Hepatocyte (in vitro differentiated cells): ENCODE results near the gene CEMIP2. TPM values are rescaled to one million over a fixed set of nuclear protein-coding genes. Genes with fewer than 3 reads are reported as not detected.

Source experiments
- DNase-seq: peaks from one replicate; pipeline ENCODE4 v3.0.0-alpha.2; 2016; ENCODE audit warnings: low spot score
- H2AFZ ChIP-seq: fragments of 200-600 bp; sonication (generic); 2 replicates; pipeline ENCODE4 v1.6.0; 2016; ENCODE audit warnings: antibody characterized with exemption, mild to moderate bottlenecking
- H3K27ac ChIP-seq: fragments of 200-600 bp; sonication (generic); 2 replicates; pipeline ENCODE4 v1.5.1; 2016; ENCODE audit warnings: mild to moderate bottlenecking
- H3K27me3 ChIP-seq: fragments of 200-600 bp; sonication (generic); 2 replicates; pipeline ENCODE4 v1.6.1; 2016
- H3K36me3 ChIP-seq: fragments of 200-600 bp; sonication (generic); replicated peaks from 2 replicates; pipeline ENCODE4 v1.5.1; 2016; ENCODE audit warnings: low read depth; ENCODE audit not compliant: insufficient read depth
- H3K4me1 ChIP-seq: fragments of 200-600 bp; sonication (generic); 2 replicates; pipeline ENCODE4 v1.5.1; 2016; ENCODE audit warnings: mild to moderate bottlenecking, moderate library complexity; ENCODE audit not compliant: insufficient read depth
- H3K4me2 ChIP-seq: fragments of 200-600 bp; sonication (generic); 2 replicates; pipeline ENCODE4 v1.6.0; 2016
- H3K4me3 ChIP-seq: fragments of 200-600 bp; sonication (generic); 2 replicates; pipeline ENCODE4 v1.5.1; 2016; ENCODE audit warnings: mild to moderate bottlenecking
- H3K79me2 ChIP-seq: fragments of 200-600 bp; sonication (generic); 2 replicates; pipeline ENCODE4 v1.6.0; 2017; ENCODE audit warnings: mild to moderate bottlenecking
- H3K9me2 ChIP-seq: fragments of 200-600 bp; sonication (generic); replicated peaks from 2 replicates; pipeline ENCODE4 v1.6.0; 2017; ENCODE audit warnings: mild to moderate bottlenecking; ENCODE audit not compliant: insufficient read depth
- H3K9me3 ChIP-seq: fragments of 200-600 bp; sonication (generic); 2 replicates; pipeline ENCODE4 v1.5.1; 2016; ENCODE audit warnings: low read depth, mild to moderate bottlenecking
- H4K20me1 ChIP-seq: fragments of 200-600 bp; sonication (generic); 2 replicates; pipeline ENCODE4 v1.6.0; 2016; ENCODE audit warnings: mild to moderate bottlenecking; ENCODE audit not compliant: insufficient read depth, poor library complexity, severe bottlenecking
- EZH2 ChIP-seq: fragments of 200-600 bp; sonication (generic); IDR thresholded peaks from 2 replicates; pipeline ENCODE4 v1.6.1; 2016; ENCODE audit warnings: antibody characterized with exemption, mild to moderate bottlenecking, borderline replicate concordance
- EZH2phosphoT487 ChIP-seq: fragments of 200-600 bp; sonication (generic); IDR thresholded peaks from one replicate; pipeline ENCODE4 v1.6.1; 2018; ENCODE audit warnings: antibody characterized with exemption, mild to moderate bottlenecking, low read depth, moderate library complexity; ENCODE audit not compliant: unreplicated experiment, severe bottlenecking
- WGBS: methylation state at CpG from one replicate; pipeline ENCODE4 v1.1.6; 2016; ENCODE audit warnings: low lambda C conversion rate; ENCODE audit errors: missing lambda C conversion rate; 5-methylcytosine and 5-hydroxymethylcytosine counted together
- polyA plus RNA-seq: library from polyadenylated mRNA; unstranded; fragments of >200 nt; fragmentation: Nextera tagmentation; extraction: Ambion mirVana; gene quantifications from 2 replicates; pipeline ENCODE4 v1.2.1, GENCODE V29; 2016
- total RNA-seq: library from RNA; depleted of rRNA; stranded (reverse); fragments of >200 nt; gene quantifications from 2 replicates; pipeline ENCODE4 v1.2.3, GENCODE V29; 2014
- TF ChIP-seq, protein P1 (sequence below): fragments of 200-600 bp; sonication (generic); IDR thresholded peaks from 2 replicates; pipeline ENCODE4 v1.5.1; 2016; ENCODE audit warnings: antibody characterized with exemption, mild to moderate bottlenecking; ENCODE audit not compliant: poor library complexity

The CEMIP2 gene
- total and polyA plus RNA-seq, 2 experiments from 2014 or later = 45.2 to 94.2 TPM

DNA sequence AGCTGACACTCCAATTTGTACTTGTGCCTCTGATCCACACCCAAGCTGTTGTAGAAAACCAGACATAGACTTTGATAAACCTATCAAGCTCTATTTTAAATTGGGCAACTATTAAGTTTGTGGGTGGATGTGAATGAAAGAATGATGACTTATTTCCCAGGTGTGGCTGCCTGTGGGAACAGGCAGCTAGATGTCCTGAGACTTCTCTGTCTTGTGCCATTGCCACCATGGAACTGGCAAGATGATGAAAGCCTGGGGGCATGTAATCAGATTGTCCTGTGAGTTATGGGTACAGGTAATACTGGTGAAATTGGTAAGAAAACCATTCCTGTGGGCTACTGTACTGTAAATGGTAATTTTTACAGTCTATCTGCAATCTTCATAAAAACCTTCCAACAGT lies 57.5 kb downstream of the CEMIP2 start:
- no peak overlapping the region for H3K27ac ChIP-seq
- TF ChIP-seq EZH2phosphoT487 = no peak
- TF ChIP-seq, protein P1, sequence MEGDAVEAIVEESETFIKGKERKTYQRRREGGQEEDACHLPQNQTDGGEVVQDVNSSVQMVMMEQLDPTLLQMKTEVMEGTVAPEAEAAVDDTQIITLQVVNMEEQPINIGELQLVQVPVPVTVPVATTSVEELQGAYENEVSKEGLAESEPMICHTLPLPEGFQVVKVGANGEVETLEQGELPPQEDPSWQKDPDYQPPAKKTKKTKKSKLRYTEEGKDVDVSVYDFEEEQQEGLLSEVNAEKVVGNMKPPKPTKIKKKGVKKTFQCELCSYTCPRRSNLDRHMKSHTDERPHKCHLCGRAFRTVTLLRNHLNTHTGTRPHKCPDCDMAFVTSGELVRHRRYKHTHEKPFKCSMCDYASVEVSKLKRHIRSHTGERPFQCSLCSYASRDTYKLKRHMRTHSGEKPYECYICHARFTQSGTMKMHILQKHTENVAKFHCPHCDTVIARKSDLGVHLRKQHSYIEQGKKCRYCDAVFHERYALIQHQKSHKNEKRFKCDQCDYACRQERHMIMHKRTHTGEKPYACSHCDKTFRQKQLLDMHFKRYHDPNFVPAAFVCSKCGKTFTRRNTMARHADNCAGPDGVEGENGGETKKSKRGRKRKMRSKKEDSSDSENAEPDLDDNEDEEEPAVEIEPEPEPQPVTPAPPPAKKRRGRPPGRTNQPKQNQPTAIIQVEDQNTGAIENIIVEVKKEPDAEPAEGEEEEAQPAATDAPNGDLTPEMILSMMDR = no peak
- no peak for TF ChIP-seq EZH2
- H3K4me2 ChIP-seq = no peak overlapping the region
- no peak for DNase-seq
- H3K9me3 ChIP-seq = no peaks in the 10 kb centered on the region
- no peaks in the 10 kb centered on the region for H3K27me3 ChIP-seq
- no peak overlapping the region for H3K4me3 ChIP-seq
- H3K36me3 ChIP-seq = no peaks in the 10 kb centered on the region
- no peak overlapping the region for H2AFZ ChIP-seq
- H3K9me2 ChIP-seq = no peaks in the 10 kb centered on the region
- H3K4me1 ChIP-seq = no peaks in the 10 kb centered on the region
- H4K20me1 ChIP-seq = no peaks in the 10 kb centered on the region
- H3K79me2 ChIP-seq = no peaks in the 10 kb centered on the region

GRCh38 chr9:71710201-71710600 lies 58.1 kb downstream of the CEMIP2 start:
- H4K20me1 ChIP-seq = no peaks in the 10 kb centered on the region
- no peaks in the 10 kb centered on the region for H3K27me3 ChIP-seq
- no peaks in the 10 kb centered on the region for H3K79me2 ChIP-seq
- no peak for DNase-seq
- 84% methylated on average over 5 of the region's 5 CpGs for WGBS
- H3K4me2 ChIP-seq = no peak overlapping the region
- H3K4me1 ChIP-seq = no peaks in the 10 kb centered on the region
- no peak overlapping the region for H2AFZ ChIP-seq
- H3K36me3 ChIP-seq = no peaks in the 10 kb centered on the region
- H3K9me3 ChIP-seq = no peaks in the 10 kb centered on the region
- H3K27ac ChIP-seq = no peak overlapping the region
- no peak overlapping the region for H3K4me3 ChIP-seq
- no peak for TF ChIP-seq EZH2phosphoT487
- no peak for TF ChIP-seq EZH2
- TF ChIP-seq, protein P1 = no peak
- no peaks in the 10 kb centered on the region for H3K9me2 ChIP-seq

DNA sequence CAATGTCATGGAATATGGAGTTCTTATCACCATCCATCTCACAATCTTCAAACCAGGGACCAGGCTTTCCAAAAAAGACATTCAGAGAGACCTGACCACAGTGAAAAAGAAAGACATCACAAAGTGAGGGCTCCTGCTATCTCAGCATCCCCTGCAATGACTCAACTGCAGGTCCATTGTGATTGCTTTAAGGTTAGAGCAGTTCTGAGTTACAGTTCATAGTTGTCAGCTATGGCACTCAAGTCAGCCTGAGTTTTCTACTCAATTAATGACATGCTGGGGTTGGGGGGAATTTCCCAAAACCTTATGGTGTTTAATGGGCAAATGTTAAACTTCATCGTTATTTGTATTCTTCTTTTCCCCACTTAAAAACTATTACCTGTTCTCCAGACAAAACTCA lies 58.9 kb downstream of the CEMIP2 start:
- Histone ChIP-seq H3K9me3 (no peaks in the 10 kb centered on the region), H3K27ac (no peak overlapping the region), H4K20me1 (no peaks in the 10 kb centered on the region), H3K4me3 (no peak overlapping the region), H3K4me2 (no peak overlapping the region), H2AFZ (no peak overlapping the region), H3K79me2 (no peaks in the 10 kb centered on the region), H3K36me3 (no peaks in the 10 kb centered on the region), H3K4me1 (no peaks in the 10 kb centered on the region), H3K9me2 (no peaks in the 10 kb centered on the region), H3K27me3 (no peaks in the 10 kb centered on the region)
- TF ChIP-seq, protein P1 = no peak
- no peak for TF ChIP-seq EZH2
- TF ChIP-seq EZH2phosphoT487 = no peak
- DNase-seq = no peak
- 100% methylated on average over 1 of the region's 1 CpG for WGBS

DNA sequence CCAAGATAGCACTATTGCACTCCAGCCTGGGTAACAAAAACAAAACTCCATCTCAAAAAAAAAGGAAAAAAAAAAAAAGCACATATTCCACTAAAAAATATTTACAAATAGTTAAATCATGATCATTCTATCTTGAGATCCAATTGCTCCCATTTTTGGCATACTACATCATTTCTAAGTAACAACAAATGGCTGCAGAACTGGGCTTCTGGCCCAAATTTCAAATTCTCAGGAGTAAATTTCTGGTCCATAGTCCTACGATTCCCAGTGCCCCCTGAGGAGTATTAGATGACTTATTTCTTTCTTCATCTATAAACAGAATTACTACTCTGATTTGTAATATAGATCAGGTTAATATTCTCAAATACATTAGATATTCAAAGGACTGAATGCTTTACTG lies 62.1 kb downstream of the CEMIP2 start:
- no peaks in the 10 kb centered on the region for H3K9me2 ChIP-seq
- WGBS = 93% methylated on average over 1 of the region's 1 CpG
- no peaks in the 10 kb centered on the region for H3K27me3 ChIP-seq
- no peak overlapping the region for H3K4me2 ChIP-seq
- H2AFZ ChIP-seq = no peak overlapping the region
- H3K36me3 ChIP-seq = no peaks in the 10 kb centered on the region
- DNase-seq = no peak
- H3K27ac ChIP-seq = no peak overlapping the region
- H3K79me2 ChIP-seq = no peaks in the 10 kb centered on the region
- H3K4me1 ChIP-seq = no peaks in the 10 kb centered on the region
- H3K4me3 ChIP-seq = no peak overlapping the region
- no peaks in the 10 kb centered on the region for H4K20me1 ChIP-seq
- TF ChIP-seq EZH2phosphoT487 (no peak), EZH2 (no peak)
- TF ChIP-seq, protein P1 = no peak
- no peaks in the 10 kb centered on the region for H3K9me3 ChIP-seq
